Fibroblast of lung (primary cell): ENCODE measurements around the gene DMRT2.

Source experiments
- CTCF ChIP-seq, 2 donors: IDR thresholded peaks in 1 of 2; conservative IDR thresholded peaks in 1 of 2; 1 replicate in 1 of 2; 2 replicates in 1 of 2; pipeline ENCODE4 v1.5.1; 2011 to 2012; ENCODE audit warnings: low read length in 2 of 2, control low read depth in 1 of 2, inconsistent platforms in 1 of 2, low read depth in 1 of 2, mild to moderate bottlenecking in 1 of 2
- EZH2 ChIP-seq: IDR thresholded peaks from 2 replicates; pipeline ENCODE4 v1.5.1; 2012; ENCODE audit warnings: low read length, control low read depth, mild to moderate bottlenecking; ENCODE audit errors: missing control alignments

GRCh38 chr9:1014640-1015039 lies 35.5 kb upstream of the DMRT2 start:
- TF ChIP-seq CTCF (conservative IDR thresholded peaks at IDR 0.05 in 1 of 2, IDR thresholded peaks at IDR 0.05 in 1 of 2; ENCODE audit: low read depth in 1 of 2, low read length in 2 of 2) (no peak), EZH2 (no peak)
